Natural killer cell treated with Interleukin-12 subunit alpha and Interleukin-12 subunit beta and Interleukin-15 and Interleukin-18, amount 100 ng/mL, for 72 hours (primary cell): ENCODE measurements around the gene PAM. TPM values are rescaled to one million over a fixed set of nuclear protein-coding genes. Genes with fewer than 3 reads are reported as not detected.
A peak's percentile ranks its signal among the peaks of the same experiment; 100 is the strongest.
"Not testable (repeated sequence)": the region's sequence is repeated elsewhere in the genome, so short reads cannot be mapped to it uniquely, and the experiment has no call there.

Experiments
- ATAC-seq, 2 donors: fragments of 150-1000 bp; cut with Tn5 transposase in 1 of 2; sonication (Bioruptor Pico), chemical (Tn5 transposase) in 1 of 2; 2 replicates each; pipeline ENCODE4 v1.10.0; 2021
- DNase-seq: peaks from one replicate; pipeline ENCODE4 v3.0.0; 2022; ENCODE audit warnings: low spot score
- H3K27ac Mint-ChIP-seq, 2 donors: 1 replicate in 1 of 2; 2 replicates in 1 of 2; pipeline ENCODE4 v1.8.0; 2022; ENCODE audit warnings: mixed read lengths in 2 of 2, mild to moderate bottlenecking in 1 of 2, moderate library complexity in 1 of 2
- H3K27me3 Mint-ChIP-seq, 2 donors: 1 replicate in 1 of 2; 2 replicates in 1 of 2; pipeline ENCODE4 v1.8.0; 2022; ENCODE audit warnings: mixed read lengths in 2 of 2
- H3K36me3 Mint-ChIP-seq: one replicate; pipeline ENCODE4 v1.8.0; 2022; ENCODE audit warnings: mixed read lengths
- H3K4me1 Mint-ChIP-seq, 2 donors: 1 replicate in 1 of 2; 2 replicates in 1 of 2; pipeline ENCODE4 v1.8.0; 2022; ENCODE audit warnings: low read depth in 2 of 2, mixed read lengths in 2 of 2, mild to moderate bottlenecking in 1 of 2
- H3K4me3 Mint-ChIP-seq: one replicate; pipeline ENCODE4 v1.8.0; 2022; ENCODE audit warnings: mixed read lengths
- H3K9me3 Mint-ChIP-seq: 2 replicates; pipeline ENCODE4 v1.8.0; 2022; ENCODE audit warnings: mixed read lengths
- total RNA-seq, 2 donors: library from RNA; stranded (reverse); gene quantifications; one replicate each; pipeline ENCODE4 v1.2.3, GENCODE V29; 2022

Gene PAM
- total RNA-seq, 2 donors from 2014 or later: 86.3 to 124 TPM

GRCh38 chr5:102775756-102776155, 20.7 kb downstream of the PAM start:
- H3K4me3 Mint-ChIP-seq: peak overlapping the region; percentile 13
- not testable (repeated sequence) for H3K36me3 Mint-ChIP-seq
- H3K4me1 Mint-ChIP-seq: peaks cover 47 to 53% of the 10 kb centered on the region in 2 donors

DNA sequence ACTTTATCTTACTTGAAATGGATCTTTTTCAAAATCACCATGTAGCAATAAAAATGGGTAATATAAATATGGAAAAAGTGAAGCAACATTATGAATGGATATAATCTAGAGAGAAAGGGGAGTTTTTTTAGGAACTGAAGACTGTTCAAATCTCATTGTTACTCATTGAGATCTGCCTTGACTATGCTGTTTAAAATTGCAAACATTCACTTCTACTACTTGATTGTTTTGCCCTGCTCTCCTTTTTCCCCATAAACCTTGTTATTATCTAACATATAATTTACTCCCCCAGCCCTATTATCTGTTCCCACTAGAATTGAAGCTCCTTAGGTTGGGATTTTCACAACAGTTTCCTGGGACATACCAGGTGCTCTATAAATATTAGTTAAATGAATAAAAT, 22.0 kb downstream of the PAM start:
- DNase-seq (no peak), ATAC-seq (no peak)
- no peaks in the 10 kb centered on the region for H3K9me3 Mint-ChIP-seq
- H3K4me1 Mint-ChIP-seq: peaks cover 48 to 53% of the 10 kb centered on the region in 2 donors
- H3K36me3 Mint-ChIP-seq: peaks cover 5% of the 10 kb centered on the region
- H3K4me3 Mint-ChIP-seq: no peak overlapping the region
- H3K27ac Mint-ChIP-seq: peak overlapping the region in 1 of 2 donors; percentile 62
- H3K27me3 Mint-ChIP-seq: no peaks in the 10 kb centered on the region

More at GRCh38 chr5:102775756-102776155, 20.7 kb downstream of the PAM start:
- ATAC-seq, DNase-seq, H3K9me3 Mint-ChIP-seq, H3K27me3 Mint-ChIP-seq: not testable (repeated sequence)
- peak overlapping the region in 1 of 2 donors; percentile 62 for H3K27ac Mint-ChIP-seq

GRCh38 chr5:102778478-102778877, 23.4 kb downstream of the PAM start:
- ATAC-seq (peak; percentile 55 to 80), DNase-seq (no peak)
- H3K27me3 Mint-ChIP-seq: no peaks in the 10 kb centered on the region
- H3K9me3 Mint-ChIP-seq: no peaks in the 10 kb centered on the region
- peak overlapping the region; percentile 48 for H3K4me3 Mint-ChIP-seq
- H3K4me1 Mint-ChIP-seq: peaks cover 53 to 60% of the 10 kb centered on the region in 2 donors
- H3K36me3 Mint-ChIP-seq: peaks cover 5% of the 10 kb centered on the region
- peak overlapping the region; percentile 60 to 89 for H3K27ac Mint-ChIP-seq

GRCh38 chr5:102781359-102781758, 26.3 kb downstream of the PAM start:
- ATAC-seq (no peak), DNase-seq (no peak)
- Mint-ChIP-seq H3K36me3 (peaks cover 12% of the 10 kb centered on the region), H3K9me3 (no peaks in the 10 kb centered on the region), H3K4me1 (peaks cover 42 to 56% of the 10 kb centered on the region in 2 donors), H3K27ac (peak overlapping the region; percentile 68 to 77), H3K27me3 (no peaks in the 10 kb centered on the region), H3K4me3 (peak overlapping the region; percentile 82)

DNA sequence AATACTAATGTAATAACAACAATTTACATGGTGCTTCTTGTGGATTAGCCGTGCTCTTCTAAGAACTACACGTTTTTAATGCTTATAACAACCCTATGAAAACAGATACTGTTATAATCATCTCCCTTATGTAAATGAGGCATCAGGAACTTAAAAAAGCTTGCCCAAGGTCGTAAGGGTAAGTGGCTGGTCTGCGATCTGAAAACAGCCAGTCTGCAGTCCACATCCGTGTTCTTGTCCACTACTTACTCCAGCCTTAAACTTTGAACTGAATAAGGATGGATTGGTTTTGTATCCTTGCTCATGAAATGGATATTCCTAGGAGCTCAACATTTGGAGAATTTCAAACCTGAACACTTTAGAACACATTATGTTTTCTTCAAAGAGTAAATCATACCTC, 26.7 kb downstream of the PAM start:
- ATAC-seq (no peak), DNase-seq (no peak)
- no peaks in the 10 kb centered on the region for H3K9me3 Mint-ChIP-seq
- H3K4me3 Mint-ChIP-seq: no peak overlapping the region
- H3K36me3 Mint-ChIP-seq: peaks cover 12% of the 10 kb centered on the region
- no peaks in the 10 kb centered on the region for H3K27me3 Mint-ChIP-seq
- peaks cover 39 to 51% of the 10 kb centered on the region in 2 donors for H3K4me1 Mint-ChIP-seq
- H3K27ac Mint-ChIP-seq: peak overlapping the region in 1 of 2 donors; percentile 85

- no peak overlapping the region for H3K4me3 Mint-ChIP-seq
- H3K27me3 Mint-ChIP-seq: no peaks in the 10 kb centered on the region
- no peak for DNase-seq
- H3K9me3 Mint-ChIP-seq: no peaks in the 10 kb centered on the region
- ATAC-seq: no peak
- peak overlapping the region in 1 of 2 donors; percentile 85 for H3K27ac Mint-ChIP-seq
- H3K4me1 Mint-ChIP-seq: peaks cover 39 to 46% of the 10 kb centered on the region in 2 donors
- H3K36me3 Mint-ChIP-seq: peaks cover 12% of the 10 kb centered on the region
Measured at GRCh38 chr5:102782217-102782872, 27.2 kb downstream of the PAM start.

DNA sequence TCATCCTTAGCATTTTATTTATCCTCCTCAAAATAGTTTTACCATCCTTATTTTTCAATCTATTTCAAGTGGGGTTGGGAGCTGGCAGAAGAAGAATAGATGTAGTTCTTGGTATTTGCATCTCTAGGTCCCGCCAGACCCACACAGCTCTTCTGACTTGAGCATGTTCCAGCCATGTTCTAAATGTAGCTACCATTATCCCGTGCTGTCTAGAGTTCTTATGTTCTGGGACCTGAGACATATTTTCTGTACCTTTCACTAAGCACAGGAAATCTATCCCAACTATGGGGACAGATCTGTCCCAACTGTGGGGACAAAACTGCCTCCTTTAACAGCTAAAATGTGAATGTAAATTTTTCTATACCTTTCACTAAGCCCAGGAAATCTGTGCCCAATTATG, 32.0 kb downstream of the PAM start:
- Mint-ChIP-seq H3K9me3 (no peaks in the 10 kb centered on the region), H3K4me3 (no peak overlapping the region), H3K36me3 (peaks cover 12% of the 10 kb centered on the region), H3K27me3 (no peaks in the 10 kb centered on the region), H3K4me1 (peaks cover 25 to 37% of the 10 kb centered on the region in 2 donors), H3K27ac (no peak overlapping the region)
- DNase-seq (no peak), ATAC-seq (no peak)

- peaks cover 12% of the 10 kb centered on the region for H3K36me3 Mint-ChIP-seq
- no peaks in the 10 kb centered on the region for H3K9me3 Mint-ChIP-seq
- no peaks in the 10 kb centered on the region for H3K27me3 Mint-ChIP-seq
- H3K4me1 Mint-ChIP-seq: peaks cover 26 to 41% of the 10 kb centered on the region in 2 donors
- no peak overlapping the region for H3K4me3 Mint-ChIP-seq
- no peak for ATAC-seq
- no peak overlapping the region for H3K27ac Mint-ChIP-seq
- DNase-seq: no peak
Measured at GRCh38 chr5:102788788-102789187, 33.7 kb downstream of the PAM start.

DNA sequence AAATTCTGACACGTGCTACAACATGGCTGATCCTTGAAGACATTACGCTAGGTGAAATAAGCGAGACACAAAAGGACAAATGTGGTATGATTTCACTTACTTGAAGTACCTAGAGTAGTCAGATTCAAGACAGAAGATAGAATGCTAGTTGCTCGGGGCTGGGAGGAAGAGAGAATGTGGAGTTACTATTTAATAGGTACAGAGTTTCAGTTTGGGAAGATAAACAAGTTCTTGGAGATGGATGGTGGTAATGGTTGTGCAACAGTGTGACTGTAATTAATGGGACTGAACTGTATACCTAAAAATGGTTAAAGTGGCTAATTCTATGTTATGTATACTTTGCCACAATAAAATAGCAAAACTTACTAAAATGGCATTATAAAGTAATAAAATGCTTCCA, 34.4 kb downstream of the PAM start:
- peaks cover 6% of the 10 kb centered on the region for H3K36me3 Mint-ChIP-seq
- ATAC-seq: no peak
- H3K27ac Mint-ChIP-seq: no peak overlapping the region
- DNase-seq: no peak
- H3K9me3 Mint-ChIP-seq: no peaks in the 10 kb centered on the region
- H3K27me3 Mint-ChIP-seq: no peaks in the 10 kb centered on the region
- no peak overlapping the region for H3K4me3 Mint-ChIP-seq
- H3K4me1 Mint-ChIP-seq: peaks cover 29 to 36% of the 10 kb centered on the region in 2 donors

DNA sequence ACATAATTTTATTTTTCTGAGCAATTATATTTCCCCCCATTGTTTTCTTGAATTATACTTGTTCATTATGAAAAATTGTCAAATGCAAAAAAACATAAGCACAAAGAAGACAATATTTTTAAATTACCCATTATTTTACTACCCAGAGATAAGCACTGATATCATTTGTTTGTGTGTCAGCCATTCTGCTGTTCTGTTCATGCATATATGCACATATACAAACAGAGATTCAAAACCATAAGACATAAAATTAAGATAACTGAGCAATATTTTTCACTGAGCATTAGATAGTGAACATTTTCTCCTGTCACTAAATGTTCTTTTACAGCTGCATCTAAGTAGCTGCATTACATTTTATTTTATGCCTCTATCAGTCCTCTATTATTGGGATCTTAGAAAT, 35.6 kb downstream of the PAM start:
- ATAC-seq (no peak), DNase-seq (no peak)
- Mint-ChIP-seq H3K27me3 (no peaks in the 10 kb centered on the region), H3K36me3 (no peaks in the 10 kb centered on the region), H3K9me3 (no peaks in the 10 kb centered on the region), H3K27ac (peak overlapping the region in 1 of 2 donors; percentile 21), H3K4me1 (peaks cover 31 to 40% of the 10 kb centered on the region in 2 donors), H3K4me3 (no peak overlapping the region)

- peak; percentile 50 to 66 for ATAC-seq
- Mint-ChIP-seq H3K27ac (peak overlapping the region; percentile 24 to 81), H3K4me3 (no peak overlapping the region), H3K4me1 (peaks cover 38 to 40% of the 10 kb centered on the region in 2 donors), H3K36me3 (no peaks in the 10 kb centered on the region), H3K9me3 (no peaks in the 10 kb centered on the region), H3K27me3 (no peaks in the 10 kb centered on the region)
- DNase-seq: no peak
Measured at GRCh38 chr5:102792705-102793104, 37.6 kb downstream of the PAM start.

DNA sequence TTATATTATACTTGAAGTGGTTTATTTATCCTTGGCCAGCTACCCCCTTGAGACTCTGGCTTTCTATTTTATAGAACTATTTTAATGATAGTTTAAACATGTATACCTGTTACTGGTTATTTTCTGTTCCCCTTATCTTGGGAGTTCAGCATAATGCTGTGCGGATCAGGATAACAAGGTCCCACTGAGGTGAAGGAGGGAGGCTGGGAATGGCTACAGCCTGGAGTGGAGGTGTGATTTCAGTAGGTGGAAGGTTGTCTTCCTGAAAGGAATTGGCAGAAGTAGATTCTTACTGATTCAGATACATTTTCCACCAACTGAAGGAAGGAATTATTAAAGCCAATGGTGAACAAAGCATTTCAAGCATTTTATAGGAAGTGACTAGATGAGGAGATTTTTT, 38.9 kb downstream of the PAM start:
- Mint-ChIP-seq H3K27me3 (no peaks in the 10 kb centered on the region), H3K9me3 (no peaks in the 10 kb centered on the region), H3K4me3 (no peak overlapping the region), H3K36me3 (no peaks in the 10 kb centered on the region), H3K4me1 (peaks cover 34 to 44% of the 10 kb centered on the region in 2 donors), H3K27ac (no peak overlapping the region)
- DNase-seq (no peak), ATAC-seq (no peak)

DNA sequence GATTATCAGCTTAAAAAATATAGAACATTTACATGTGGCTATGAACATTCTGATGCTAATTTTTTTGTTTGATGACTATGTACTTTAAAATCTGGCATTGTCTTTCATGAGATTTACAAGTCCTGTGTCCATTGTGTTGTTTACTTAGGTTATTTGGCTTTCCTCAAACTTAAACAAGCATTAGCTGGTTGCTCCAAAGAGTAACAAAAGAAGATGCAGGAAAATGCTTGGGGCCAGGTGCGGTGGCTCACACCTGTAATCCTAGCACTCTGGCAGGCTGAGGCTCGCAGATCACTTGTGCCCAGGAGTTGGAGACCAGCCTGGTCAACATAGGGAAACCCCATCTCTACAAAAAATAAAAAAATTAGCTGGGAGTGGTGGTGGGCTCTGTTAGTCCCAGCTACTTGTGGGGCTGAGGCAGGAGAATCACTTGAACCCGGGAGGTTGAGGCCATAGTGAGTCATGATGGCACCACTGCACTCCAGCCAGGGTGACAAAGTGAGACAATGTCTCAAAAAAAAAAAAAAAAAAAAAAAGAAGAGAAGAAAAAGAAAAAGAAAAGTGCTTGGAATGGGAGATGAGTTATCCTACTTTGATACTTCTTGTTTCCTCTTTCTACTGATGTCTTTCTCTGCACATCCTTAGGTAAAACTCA, 39.7 kb downstream of the PAM start:
- ATAC-seq (no peak), DNase-seq (no peak)
- Mint-ChIP-seq H3K9me3 (no peaks in the 10 kb centered on the region), H3K36me3 (no peaks in the 10 kb centered on the region), H3K27ac (peak overlapping the region; percentile 26 to 68), H3K4me1 (peaks cover 31 to 45% of the 10 kb centered on the region in 2 donors), H3K27me3 (no peaks in the 10 kb centered on the region), H3K4me3 (peak overlapping the region; percentile 17)

GRCh38 chr5:102795526-102795925, 40.4 kb downstream of the PAM start:
- peak overlapping the region; percentile 26 to 68 for H3K27ac Mint-ChIP-seq
- no peak for DNase-seq
- no peak for ATAC-seq
- no peaks in the 10 kb centered on the region for H3K27me3 Mint-ChIP-seq
- peak overlapping the region; percentile 17 for H3K4me3 Mint-ChIP-seq
- H3K4me1 Mint-ChIP-seq: peaks cover 39 to 52% of the 10 kb centered on the region in 2 donors
- no peaks in the 10 kb centered on the region for H3K9me3 Mint-ChIP-seq
- H3K36me3 Mint-ChIP-seq: no peaks in the 10 kb centered on the region
